ENCODE results near the gene DPYSL5. TPM values are rescaled to one million over a fixed set of nuclear protein-coding genes. Genes with fewer than 3 reads are reported as not detected.
A peak's percentile ranks its signal among the peaks of the same experiment; 100 is the strongest.

DPYSL5 gene
- total RNA-seq, 1 donor from 2014 or later = not detected

- intact Hi-C loops (cut with DNase I) = no loop called here
- H3K27ac ChIP-seq = no peak overlapping the region
Observed at GRCh38 chr2:26979741-26980140, 131.8 kb downstream of the DPYSL5 start.

GRCh38 chr2:26980971-26981370 lies 133.0 kb downstream of the DPYSL5 start:
- H3K27me3 ChIP-seq = no peaks in the 10 kb centered on the region
- H3K4me1 ChIP-seq = no peaks in the 10 kb centered on the region
- TF ChIP-seq, protein P1, sequence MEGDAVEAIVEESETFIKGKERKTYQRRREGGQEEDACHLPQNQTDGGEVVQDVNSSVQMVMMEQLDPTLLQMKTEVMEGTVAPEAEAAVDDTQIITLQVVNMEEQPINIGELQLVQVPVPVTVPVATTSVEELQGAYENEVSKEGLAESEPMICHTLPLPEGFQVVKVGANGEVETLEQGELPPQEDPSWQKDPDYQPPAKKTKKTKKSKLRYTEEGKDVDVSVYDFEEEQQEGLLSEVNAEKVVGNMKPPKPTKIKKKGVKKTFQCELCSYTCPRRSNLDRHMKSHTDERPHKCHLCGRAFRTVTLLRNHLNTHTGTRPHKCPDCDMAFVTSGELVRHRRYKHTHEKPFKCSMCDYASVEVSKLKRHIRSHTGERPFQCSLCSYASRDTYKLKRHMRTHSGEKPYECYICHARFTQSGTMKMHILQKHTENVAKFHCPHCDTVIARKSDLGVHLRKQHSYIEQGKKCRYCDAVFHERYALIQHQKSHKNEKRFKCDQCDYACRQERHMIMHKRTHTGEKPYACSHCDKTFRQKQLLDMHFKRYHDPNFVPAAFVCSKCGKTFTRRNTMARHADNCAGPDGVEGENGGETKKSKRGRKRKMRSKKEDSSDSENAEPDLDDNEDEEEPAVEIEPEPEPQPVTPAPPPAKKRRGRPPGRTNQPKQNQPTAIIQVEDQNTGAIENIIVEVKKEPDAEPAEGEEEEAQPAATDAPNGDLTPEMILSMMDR (IDR thresholded peaks at IDR 0.05) = no peak
- no peak for DNase-seq (ENCODE audit: low spot score in 2 of 2)
- H3K4me3 ChIP-seq = no peak overlapping the region
- no peak overlapping the region for H3K27ac ChIP-seq
- H3K9me3 ChIP-seq = no peaks in the 10 kb centered on the region
- no peaks in the 10 kb centered on the region for H3K36me3 ChIP-seq
- intact Hi-C loops (cut with DNase I) = no loop called here

More at GRCh38 chr2:26979741-26980140, 131.8 kb downstream of the DPYSL5 start:
- no peak for DNase-seq (ENCODE audit: low spot score in 2 of 2)
- no peaks in the 10 kb centered on the region for H3K27me3 ChIP-seq
- no peak overlapping the region for H3K4me3 ChIP-seq
- TF ChIP-seq, protein P1 (IDR thresholded peaks at IDR 0.05) = no peak
- no peaks in the 10 kb centered on the region for H3K9me3 ChIP-seq
- H3K4me1 ChIP-seq = no peaks in the 10 kb centered on the region
- H3K36me3 ChIP-seq = no peaks in the 10 kb centered on the region

GRCh38 chr2:26982102-26982742 lies 134.3 kb downstream of the DPYSL5 start:
- intact Hi-C loops (cut with DNase I) = no loop called here
- H3K9me3 ChIP-seq = no peaks in the 10 kb centered on the region
- no peaks in the 10 kb centered on the region for H3K36me3 ChIP-seq
- no peaks in the 10 kb centered on the region for H3K4me1 ChIP-seq
- TF ChIP-seq, protein P1 (IDR thresholded peaks at IDR 0.05) = peak in 2 of 3 experiments; percentile 15 to 33
- peak in 1 of 2 donors; percentile 75 for DNase-seq (ENCODE audit: low spot score in 2 of 2)
- no peak overlapping the region for H3K4me3 ChIP-seq
- H3K27ac ChIP-seq = no peak overlapping the region
- no peaks in the 10 kb centered on the region for H3K27me3 ChIP-seq

- Histone ChIP-seq H3K36me3 (no peaks in the 10 kb centered on the region), H3K4me1 (no peaks in the 10 kb centered on the region), H3K4me3 (no peak overlapping the region), H3K27me3 (no peaks in the 10 kb centered on the region), H3K27ac (no peak overlapping the region), H3K9me3 (no peaks in the 10 kb centered on the region)
- intact Hi-C loops (cut with DNase I) = no loop called here
- no peak for DNase-seq (ENCODE audit: low spot score in 2 of 2)
- TF ChIP-seq, protein P1 (IDR thresholded peaks at IDR 0.05) = no peak
Observed at GRCh38 chr2:26983746-26984145, 135.8 kb downstream of the DPYSL5 start.

DNA sequence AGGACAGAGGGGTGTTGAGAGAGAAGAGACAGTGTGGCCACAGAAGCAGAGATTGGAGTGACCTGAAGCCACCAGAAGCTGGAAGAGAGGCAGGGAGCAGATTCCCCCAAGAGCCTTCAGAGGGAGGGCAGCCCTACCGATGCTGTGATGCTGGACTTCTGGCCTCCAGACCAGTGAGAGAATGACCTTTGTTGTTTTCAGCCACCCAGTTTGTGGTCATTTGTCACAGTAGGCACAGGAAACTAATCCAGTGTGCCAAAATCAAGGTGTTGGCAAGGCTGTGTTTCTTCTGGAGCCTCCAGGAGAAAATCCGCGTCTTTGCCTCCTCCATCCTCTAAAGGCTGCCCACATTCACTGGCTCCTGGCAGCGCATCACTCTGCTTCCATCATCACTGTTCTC lies 137.9 kb downstream of the DPYSL5 start:
- intact Hi-C loops (cut with DNase I) = no loop called here
- Histone ChIP-seq H3K9me3 (no peaks in the 10 kb centered on the region), H3K27me3 (no peaks in the 10 kb centered on the region), H3K36me3 (no peaks in the 10 kb centered on the region), H3K4me3 (no peak overlapping the region), H3K4me1 (no peaks in the 10 kb centered on the region), H3K27ac (no peak overlapping the region)
- DNase-seq (ENCODE audit: low spot score in 2 of 2) = no peak
- TF ChIP-seq, protein P1 (IDR thresholded peaks at IDR 0.05) = no peak
